Head of caudate nucleus (tissue), 42 donors: ENCODE measurements around the gene PPP4R3A.
"Not testable (repeated sequence)": the region's sequence is repeated elsewhere in the genome, so short reads cannot be mapped to it uniquely, and the experiment has no call there.

Source experiments
- DNase-seq, 42 donors: peaks; one replicate each; pipeline versions ENCODE4 v3.0.0 to v3.0.0-alpha.2; 2020 to 2021; ENCODE audit warnings: mixed read lengths in 7 of 42
- intact Hi-C: fragments of 100-400 bp; cut with DNase I; formaldehyde crosslinking; loops from one replicate; pipeline ENCODE4 v1.15.0; 2022

PPP4R3A gene

DNA sequence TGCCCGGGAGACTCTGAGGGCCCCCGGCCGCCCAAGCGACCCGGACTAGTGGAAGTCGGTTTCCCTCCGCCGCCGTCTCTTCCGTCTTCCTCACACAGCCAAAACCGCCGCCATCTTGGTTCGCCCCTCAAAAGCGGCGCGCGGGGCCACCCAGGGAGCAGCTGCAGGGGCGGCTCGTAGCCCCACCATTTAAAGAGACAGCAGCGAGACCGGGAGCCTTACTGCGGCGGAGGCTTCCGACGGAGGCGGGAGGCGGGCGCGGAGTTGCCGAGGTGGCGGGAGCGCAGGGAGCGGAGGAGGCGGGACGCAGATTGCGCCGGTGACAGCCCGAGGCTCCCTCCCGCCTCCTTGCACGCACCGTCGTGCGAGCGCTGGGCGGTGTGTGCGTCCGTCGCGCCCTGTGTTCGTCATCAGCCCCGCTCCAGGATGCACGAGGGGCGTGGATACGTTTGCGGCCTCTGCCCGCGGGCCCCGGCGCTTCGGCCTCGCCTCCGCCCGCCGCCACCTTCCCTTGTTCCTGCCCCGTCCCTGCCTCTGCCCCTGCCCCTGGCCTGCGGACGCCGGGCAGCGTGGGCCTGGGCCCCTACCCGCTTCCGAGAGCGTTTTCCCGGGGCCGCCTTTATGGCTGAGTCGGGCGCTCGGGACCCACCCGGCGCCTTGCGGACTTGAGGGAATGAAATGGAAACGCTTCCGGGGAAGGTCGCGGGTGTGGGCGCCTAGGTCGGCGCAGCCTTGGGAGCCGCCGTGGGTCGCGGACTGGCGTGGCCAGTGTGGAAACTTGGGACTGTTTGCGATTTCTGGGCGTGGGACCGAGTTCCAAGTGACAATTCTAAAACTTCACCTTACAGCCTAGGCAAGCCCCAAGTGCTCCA lies at the start of gene PPP4R3A:
Gene PPP4R3A, minus strand, starts transcription at position 140 of the 872 bp plus-strand sequence. CDS start 663 bp downstream, outside the sequence.
- peak; percentile 81 to 97 (median 94) for DNase-seq
- intact Hi-C loops, result no loop called here

DNA sequence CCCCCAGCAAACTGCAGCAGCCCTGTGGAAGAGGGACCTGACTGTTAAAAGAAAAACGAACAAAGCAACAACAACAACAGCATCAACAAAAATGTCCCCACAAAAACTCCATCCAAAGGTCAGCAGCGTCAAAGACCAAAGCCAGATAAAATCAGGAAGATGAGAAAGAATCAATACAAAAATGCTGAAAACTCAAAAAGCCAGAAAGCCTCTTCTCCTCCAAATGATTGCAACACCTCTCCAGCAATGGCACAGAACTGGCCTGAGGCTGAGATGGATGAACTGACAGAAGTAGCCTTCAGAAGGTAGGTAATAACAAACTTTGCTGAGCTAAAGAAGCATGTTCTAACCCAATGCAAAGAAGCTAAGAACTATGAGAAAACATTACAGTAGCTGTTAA lies 45.4 kb upstream of the PPP4R3A start:
- no peak for DNase-seq
- intact Hi-C loops, result no loop called here

DNA sequence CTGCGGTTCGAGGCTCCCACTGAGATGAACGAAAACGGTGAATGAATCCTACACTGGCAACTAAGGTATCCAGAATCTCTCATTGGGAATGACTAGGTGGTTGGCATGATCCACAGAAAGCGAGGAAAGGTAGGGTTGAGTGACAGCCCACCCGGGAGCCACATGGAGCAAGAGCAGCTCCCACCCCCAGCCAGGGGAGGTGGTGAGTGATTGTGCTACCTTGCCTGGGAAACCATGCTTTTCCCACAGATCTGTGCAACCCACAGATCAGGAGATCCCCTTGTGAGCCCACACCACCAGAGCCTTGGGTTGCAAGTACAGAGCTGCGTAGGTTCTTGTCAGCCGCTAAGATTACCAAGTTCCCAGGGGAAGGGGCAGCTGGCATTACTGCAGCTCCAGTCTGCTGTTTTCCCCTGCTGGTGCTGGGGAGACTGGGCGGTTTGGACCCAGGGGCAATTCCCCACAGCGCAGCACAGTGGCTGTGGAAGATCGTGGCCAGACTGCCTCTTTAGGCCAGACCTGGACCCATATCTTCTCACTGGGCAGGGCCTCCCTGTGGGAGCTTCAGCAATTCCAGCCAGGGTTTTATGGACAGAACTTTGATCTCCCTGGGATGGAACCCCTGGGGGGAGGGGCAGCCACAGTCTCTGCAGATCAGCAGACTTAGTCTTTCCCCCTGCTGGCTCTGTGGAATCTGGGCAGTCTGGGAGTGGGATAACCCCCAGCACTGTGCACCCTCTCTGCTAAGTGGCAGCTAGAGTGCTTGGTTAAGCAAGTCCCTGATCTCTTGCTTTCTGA lies 44.6 kb upstream of the PPP4R3A start:
- DNase-seq, result peak in 22 of 42 donors; percentile 6 to 75 (median 38)
- intact Hi-C loops, result no loop called here

DNA sequence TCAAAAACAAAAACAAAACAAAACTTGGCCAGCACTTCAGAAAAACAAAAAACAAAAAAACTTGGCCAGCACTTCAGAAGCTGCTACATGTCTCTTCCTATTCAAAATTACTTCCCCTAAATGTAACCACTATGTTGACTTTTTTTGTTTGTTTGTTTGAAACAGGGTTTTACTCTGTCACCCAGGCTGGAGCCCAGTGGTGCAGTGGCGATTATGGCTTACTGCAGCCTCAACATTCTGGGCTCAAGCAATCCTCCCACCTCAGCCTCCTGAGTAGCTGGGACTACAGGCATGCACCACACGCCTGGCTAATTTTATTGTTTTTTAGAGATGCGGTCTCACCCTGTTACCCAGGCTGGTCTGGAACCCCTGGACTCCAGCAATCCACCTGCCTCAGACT lies 38.0 kb upstream of the PPP4R3A start:
- DNase-seq, result no peak
- intact Hi-C loops, result no loop called here

DNA sequence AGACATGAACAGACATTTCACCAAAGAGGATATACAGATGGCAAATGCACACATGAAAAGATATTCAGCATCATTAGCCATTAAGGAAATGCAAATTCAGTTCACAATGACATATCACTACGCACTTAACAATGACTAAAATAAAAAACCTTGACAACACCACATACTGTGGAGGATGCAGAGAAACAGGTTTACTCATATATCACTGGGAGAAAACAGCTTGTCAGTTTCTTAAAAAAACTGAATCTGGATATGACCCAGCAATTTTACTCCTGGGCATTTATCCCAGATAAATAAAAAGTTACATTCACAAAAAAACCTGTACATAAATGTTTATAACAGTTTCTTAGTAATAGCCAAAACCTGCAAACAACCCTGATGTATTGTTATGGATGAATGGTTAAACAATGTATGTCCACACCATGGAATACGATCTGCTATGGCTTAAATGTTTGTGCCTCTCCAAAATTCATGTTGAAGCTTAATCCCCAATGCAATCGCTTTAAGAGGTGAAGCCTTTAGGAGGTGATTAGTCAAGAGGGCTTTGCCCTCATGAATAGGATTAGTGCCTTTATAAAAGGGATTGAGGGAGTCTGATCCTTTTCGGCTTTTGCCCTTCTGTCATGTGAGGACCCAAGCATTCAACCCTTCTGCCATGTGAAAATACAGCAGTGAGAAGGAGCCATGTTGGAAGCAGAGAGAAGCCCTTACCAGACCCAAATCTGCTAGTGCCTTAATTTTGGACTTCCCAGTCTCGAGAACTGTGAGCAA lies 36.0 kb upstream of the PPP4R3A start:
- DNase-seq, result no peak
- intact Hi-C loops, result no loop called here

DNA sequence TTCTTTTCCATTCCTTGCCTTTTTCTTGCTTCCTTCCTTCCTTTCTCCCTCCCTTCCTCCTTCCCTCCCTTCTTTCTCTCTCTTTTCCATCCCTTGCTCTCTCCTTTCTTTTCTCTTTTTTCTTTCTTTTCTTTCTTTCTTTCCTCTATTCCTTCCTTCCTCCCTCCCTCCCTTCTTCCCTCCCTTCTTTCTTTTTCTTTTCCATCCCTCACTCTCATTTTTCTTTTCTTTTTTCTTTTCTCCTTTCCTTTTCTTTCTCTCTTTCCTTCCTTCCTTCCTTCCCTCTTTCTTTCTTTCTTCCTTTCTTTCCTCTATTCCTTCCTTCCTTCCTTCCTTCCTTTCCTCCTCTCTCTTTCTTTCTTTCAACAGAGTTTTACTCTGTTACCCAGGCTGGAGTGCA lies 35.1 kb upstream of the PPP4R3A start:
- intact Hi-C loops, result no loop called here
- no peak for DNase-seq

DNA sequence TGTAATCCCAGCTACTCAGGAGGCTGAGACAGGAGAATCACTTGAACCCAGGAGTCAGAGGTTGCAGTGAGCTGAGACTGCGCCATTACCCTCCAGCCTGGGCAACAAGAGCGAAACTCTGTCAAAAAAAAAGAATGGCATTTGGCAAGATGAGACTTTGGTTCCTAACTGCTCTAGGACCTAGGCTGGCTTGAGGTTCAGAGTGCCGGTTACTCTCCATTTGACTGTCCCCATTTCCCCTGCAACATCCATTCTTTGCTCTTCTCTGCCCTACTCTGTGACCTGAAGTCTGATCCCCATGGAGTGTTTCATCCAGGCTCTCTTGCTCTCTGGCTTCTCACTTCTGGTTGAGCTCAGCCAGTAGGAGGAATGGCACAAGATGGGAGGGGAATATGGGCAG lies 26.2 kb upstream of the PPP4R3A start:
- no peak for DNase-seq
- intact Hi-C loops, result no loop called here

DNA sequence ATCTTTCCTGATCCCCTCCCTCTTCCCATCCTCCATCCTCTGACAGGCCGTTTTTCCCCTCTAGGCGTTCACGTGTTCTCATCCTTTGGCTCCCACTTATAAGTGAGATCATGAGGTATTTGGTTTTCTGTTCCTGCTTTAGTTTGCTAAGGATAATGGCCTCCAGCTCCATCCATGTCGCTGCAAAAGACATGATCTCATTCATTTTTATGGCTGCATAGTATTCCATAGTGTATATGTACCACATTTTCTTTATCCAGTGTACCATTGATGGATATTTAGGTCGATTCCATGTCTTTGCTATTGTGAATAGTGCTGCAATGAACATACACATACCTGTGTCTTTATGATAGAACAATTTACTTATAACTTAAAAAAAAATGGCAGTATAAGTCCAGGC lies 23.9 kb upstream of the PPP4R3A start:
- intact Hi-C loops, result not testable (repeated sequence)

DNA sequence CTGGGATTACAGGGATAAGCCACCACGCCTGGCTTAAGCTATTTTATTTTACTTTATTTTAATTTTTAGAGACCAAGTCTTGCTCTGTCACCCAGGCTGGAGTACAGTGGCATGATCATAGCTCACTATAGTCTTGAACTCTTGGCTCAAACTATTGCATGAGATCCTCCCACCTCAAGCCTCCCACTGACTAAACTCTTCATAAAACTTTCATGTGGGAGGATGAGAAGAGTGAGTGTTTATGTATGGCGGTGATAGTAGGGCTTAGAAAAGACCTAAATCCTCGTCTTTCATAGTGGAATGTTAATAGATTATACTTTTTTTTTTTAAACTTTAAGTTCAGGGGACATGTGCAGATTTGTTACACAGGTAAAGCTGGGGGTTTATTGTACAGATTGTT lies 23.5 kb upstream of the PPP4R3A start:
- intact Hi-C loops, result no loop called here
- DNase-seq, result no peak

More for the DNA sequence above, 23.9 kb upstream of the PPP4R3A start:
- not testable (repeated sequence) for DNase-seq

DNA sequence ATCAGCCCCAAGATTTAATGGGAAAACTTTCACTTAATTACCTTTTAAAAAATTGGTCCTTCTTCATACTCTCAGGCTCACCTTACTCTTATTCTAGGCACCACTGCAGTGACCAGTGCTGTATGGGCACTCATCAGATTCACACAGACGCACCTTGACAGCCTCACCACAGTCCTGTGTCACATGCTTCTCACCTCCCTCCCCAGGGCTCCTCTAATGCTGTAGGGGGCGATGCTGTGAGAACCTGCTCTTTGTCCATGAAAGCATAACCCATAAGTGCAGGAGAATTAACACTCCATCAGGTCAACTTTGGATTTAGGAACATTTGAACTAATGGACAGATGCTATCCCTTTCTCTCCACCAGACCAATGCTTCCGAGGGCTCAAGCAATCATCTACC lies 13.9 kb upstream of the PPP4R3A start:
- no peak for DNase-seq
- intact Hi-C loops, result no loop called here

DNA sequence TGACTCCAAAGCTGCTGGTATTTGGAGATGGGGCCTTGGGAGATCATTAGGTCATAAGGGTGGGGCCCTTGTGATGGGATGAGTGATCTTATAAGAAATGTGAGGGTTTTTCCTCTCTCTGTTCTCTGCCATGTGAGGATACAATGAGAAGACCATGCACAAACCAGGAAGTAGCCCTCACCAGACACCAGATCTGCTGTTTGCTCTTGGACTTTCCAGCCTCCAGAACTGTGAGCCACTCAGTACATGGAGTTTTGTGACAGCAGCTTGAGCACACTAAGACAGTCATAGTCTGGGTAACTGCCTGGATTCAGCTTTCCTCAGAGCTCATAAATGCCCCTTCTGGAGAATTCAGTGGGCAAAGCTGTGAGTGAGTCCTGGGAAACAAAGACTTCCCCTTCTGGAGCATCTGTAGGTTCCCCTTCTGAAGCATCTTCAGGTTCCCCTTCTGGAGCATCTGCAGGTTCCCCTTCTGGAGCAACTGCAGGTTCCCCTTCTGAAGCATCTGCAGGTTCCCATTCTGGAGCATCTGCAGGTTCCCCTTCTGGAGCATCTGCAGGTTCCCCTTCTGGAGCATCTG lies 11.0 kb upstream of the PPP4R3A start:
- intact Hi-C loops, result no loop called here
- no peak for DNase-seq

DNA sequence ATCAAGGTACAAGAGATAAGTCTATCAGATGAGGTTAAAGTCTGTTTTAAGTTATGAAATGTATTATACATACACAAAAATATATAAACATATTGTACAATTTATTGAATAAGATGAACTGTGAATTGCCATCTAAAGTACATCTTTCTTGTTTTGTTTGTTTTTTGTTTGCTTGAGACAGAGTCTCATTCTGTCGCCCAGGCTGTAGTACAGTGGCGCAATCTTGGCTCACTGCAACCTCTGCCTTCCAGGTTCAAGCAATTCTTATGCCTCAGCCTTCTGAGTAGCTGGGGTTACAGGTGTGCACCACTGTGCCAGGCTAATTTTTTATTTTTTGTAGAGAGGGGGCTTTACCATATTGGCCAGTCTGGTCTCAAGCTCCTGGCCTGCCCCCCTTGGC lies 10.0 kb upstream of the PPP4R3A start:
- intact Hi-C loops, result no loop called here
- DNase-seq, result no peak

DNA sequence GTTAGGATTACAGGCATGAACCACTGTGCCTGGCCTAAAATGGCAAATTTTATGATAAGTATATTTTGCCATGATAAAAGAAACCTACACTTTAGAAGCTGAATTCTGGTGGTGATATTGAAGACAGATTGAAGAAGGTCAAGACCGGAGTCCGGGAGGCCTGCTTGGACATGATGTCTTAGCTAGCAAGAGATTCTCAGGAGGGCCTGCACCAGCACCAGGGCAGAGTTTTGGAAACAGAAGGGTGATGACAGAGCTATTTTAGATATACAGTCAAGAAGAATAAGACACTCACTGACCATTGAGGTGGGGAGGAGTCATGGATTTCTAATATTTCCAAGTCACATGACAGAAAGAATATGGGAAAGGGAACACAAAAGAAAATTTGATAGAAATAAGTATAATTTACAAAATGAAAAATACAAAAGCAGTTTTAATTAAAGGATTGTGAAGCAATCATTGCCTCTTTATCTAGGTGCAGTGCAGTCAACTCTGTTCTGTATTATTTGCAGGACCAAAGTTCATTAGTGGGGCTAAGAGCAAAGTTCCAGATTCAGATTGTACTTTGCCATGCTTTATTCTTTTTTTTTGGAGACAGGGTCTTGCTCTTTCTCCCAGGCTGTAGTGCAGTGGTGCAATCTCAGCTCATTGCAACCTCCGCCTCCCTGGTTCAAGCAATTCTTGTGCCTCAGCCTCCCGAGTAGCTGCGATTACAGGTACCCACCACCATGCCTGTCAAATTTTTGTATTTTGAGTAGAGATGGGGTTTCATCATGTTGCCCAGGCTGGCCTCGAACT lies 9.3 kb upstream of the PPP4R3A start:
- intact Hi-C loops, result no loop called here
- DNase-seq, result no peak

DNA sequence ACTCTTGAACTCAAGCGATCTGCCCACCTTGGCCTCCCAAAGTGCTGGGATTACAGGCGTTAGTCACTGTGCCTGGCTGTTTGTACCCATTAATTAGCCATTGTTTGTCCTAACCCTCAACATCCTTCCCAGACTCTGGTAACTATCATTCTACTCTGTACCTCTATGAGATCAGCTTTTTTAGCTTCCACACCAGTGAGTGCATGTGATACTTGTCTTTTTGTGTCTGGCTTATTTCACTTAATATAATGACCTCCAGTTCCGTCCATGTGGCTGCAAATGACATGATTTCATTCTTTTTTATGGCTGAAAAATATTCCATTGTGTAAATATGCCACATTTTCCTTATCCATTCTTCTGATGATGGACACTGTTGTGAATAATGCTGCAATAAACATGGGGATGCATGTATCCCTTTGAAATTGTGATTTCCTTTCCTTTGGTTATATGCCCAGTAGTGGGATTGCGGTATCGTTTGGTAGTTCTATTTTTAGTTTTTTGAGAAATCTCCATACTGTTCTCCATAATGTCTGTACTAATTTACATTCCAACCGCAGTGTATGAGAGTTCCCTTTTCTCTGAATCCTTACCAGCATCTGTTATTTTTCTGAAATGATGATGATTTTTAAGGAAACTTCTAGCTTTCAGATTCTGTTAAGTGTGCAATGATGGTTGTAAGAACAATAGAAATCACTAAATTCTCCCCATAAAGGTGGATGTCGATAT lies 6.7 kb upstream of the PPP4R3A start:
- DNase-seq, result no peak
- intact Hi-C loops, result no loop called here

DNA sequence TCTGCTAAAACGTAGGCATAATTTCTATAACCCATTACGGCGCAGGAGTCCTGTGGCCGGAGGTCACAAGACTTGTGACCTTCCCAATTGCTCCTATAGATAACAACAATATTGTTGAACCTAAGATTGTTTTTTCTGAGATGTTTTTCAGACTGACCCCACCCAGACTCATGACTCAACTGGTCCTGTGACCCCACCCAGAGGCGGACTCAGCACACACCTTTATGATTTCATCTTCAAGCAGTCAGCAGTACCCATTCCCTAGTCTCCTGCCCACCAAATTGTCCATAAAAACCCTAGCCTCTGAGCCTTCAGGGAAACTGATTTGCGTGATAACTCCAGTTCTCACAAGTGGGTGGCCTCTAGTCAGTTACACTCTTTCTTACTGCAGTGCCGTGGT lies 5.9 kb upstream of the PPP4R3A start:
- intact Hi-C loops, result no loop called here
- no peak for DNase-seq

DNA sequence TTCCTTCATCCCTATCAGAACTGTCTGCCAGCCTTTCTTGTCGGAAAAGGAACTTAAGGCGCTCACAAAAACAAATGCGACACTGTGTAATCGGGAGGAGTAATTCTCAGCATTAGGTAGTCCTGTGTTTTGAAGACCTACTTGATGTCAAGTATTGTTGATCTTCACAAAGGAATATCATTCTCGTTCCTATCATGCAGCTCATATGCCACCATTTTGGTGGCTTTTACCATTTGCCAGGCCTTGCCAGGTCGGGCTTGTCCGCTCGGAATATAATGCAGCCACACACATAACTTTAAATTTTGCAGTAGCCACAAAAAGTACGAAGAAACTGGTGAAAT lies 903 bp upstream of the PPP4R3A start:
- DNase-seq, result peak in 2 of 42 donors; percentile 6 to 42
- intact Hi-C loops, result no loop called here

DNA sequence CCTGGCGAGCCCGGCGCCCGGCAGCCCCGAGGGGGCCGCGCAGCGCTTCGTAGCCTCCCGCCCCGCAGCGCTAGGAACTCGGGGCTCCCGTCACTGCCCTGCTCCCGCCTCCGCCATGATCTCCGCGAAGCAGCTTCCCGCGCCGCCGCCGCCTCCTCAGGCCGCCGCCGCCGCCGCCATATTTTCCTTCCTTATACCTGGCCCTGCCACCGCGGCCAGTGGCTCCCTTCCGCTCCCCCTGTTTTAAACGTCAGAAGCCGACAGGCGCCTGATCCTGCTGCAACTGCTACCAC lies 286 bp downstream of the PPP4R3A start:
- DNase-seq, result peak in 8 of 42 donors; percentile 12 to 85 (median 59)
- intact Hi-C loops, result no loop called here
